HPDE6-E6E7 (cell line): ENCODE measurements around the gene P2RY12.
A peak's percentile ranks its signal among the peaks of the same experiment; 100 is the strongest.

Source experiments
- DNase-seq: peaks from one replicate; pipeline ENCODE4 v3.0.0; 2011; ENCODE audit warnings: missing footprints; ENCODE audit errors: extremely low spot score

Gene P2RY12

GRCh38 chr3:151346292-151346691 lies 38.3 kb downstream of the P2RY12 start:
- DNase-seq: no peak

- DNase-seq: no peak
Measured at GRCh38 chr3:151345859-151346258, 38.7 kb downstream of the P2RY12 start.

GRCh38 chr3:151331696-151332095 lies 52.9 kb downstream of the P2RY12 start:
- DNase-seq: no peak

- no peak for DNase-seq
Measured at GRCh38 chr3:151330899-151331298, 53.7 kb downstream of the P2RY12 start.

- DNase-seq: no peak
Measured at GRCh38 chr3:151330379-151330778, 54.2 kb downstream of the P2RY12 start.

GRCh38 chr3:151329363-151329762 lies 55.2 kb downstream of the P2RY12 start, which contains the start of gene P2RY13:
P2RY13 (minus strand) TSS chr3:151329549; CDS start chr3:151329528, 21 bp downstream.
- DNase-seq: no peak

- no peak for DNase-seq
Measured at GRCh38 chr3:151328298-151328995, 56.1 kb downstream of the P2RY12 start.

- no peak for DNase-seq
Measured at GRCh38 chr3:151327571-151328198, 56.9 kb downstream of the P2RY12 start.

- no peak for DNase-seq
Measured at GRCh38 chr3:151322511-151322910, 62.0 kb downstream of the P2RY12 start.

- no peak for DNase-seq
Measured at GRCh38 chr3:151321526-151321925, 63.0 kb downstream of the P2RY12 start.

- no peak for DNase-seq
Measured at GRCh38 chr3:151320131-151320530, 64.4 kb downstream of the P2RY12 start.

GRCh38 chr3:151319628-151320027 lies 64.9 kb downstream of the P2RY12 start:
- no peak for DNase-seq

- DNase-seq: peak; percentile 63
Measured at GRCh38 chr3:151318991-151319390, 65.6 kb downstream of the P2RY12 start.

- no peak for DNase-seq
Measured at GRCh38 chr3:151318313-151318712, 66.2 kb downstream of the P2RY12 start.

- peak; percentile 84 for DNase-seq
Measured at GRCh38 chr3:151316267-151316991, 68.1 kb downstream of the P2RY12 start, which contains the start of gene GPR87. GPR87 (minus strand) TSS chr3:151316820; CDS start chr3:151300100, 16,720 bp downstream.

GRCh38 chr3:151315846-151316245 lies 68.7 kb downstream of the P2RY12 start:
- no peak for DNase-seq

- no peak for DNase-seq
Measured at GRCh38 chr3:151315136-151315535, 69.4 kb downstream of the P2RY12 start.

GRCh38 chr3:151314593-151314992 lies 70.0 kb downstream of the P2RY12 start:
- no peak for DNase-seq

- no peak for DNase-seq
Measured at GRCh38 chr3:151314137-151314536, 70.4 kb downstream of the P2RY12 start.

GRCh38 chr3:151312972-151313371 lies 71.6 kb downstream of the P2RY12 start:
- no peak for DNase-seq

GRCh38 chr3:151309566-151309965 lies 75.0 kb downstream of the P2RY12 start:
- no peak for DNase-seq
